Prostate gland (tissue), 2 donors: Measurements from ENCODE around the gene SLC24A3. TPM values are rescaled to one million over a fixed set of nuclear protein-coding genes. Genes with fewer than 3 reads are reported as not detected.

Source experiments
- DNase-seq: peaks from one replicate; pipeline ENCODE4 v3.0.0-alpha.2; 2019; ENCODE audit warnings: low spot score
- H3K27ac ChIP-seq, 2 donors: fragments of 200-600 bp; sonication (generic); 2 replicates each; pipeline ENCODE4 v1.5.1; 2017 to 2019
- H3K27me3 ChIP-seq: fragments of 200-600 bp; sonication (generic); replicated peaks from 2 replicates; pipeline ENCODE4 v1.5.1; 2019; ENCODE audit not compliant: insufficient read depth
- H3K36me3 ChIP-seq, 2 donors: fragments of 200-600 bp; sonication (generic); 1 replicate in 1 of 2; 2 replicates in 1 of 2; pipeline versions ENCODE4 v1.5.1 to v1.8.1; 2017 to 2019
- H3K4me1 ChIP-seq: fragments of 200-600 bp; sonication (generic); replicated peaks from 2 replicates; pipeline ENCODE4 v1.5.1; 2019
- H3K4me3 ChIP-seq, 2 donors: fragments of 200-600 bp; sonication (generic); 2 replicates each; pipeline ENCODE4 v1.5.1; 2017 to 2019
- H3K9me3 ChIP-seq: fragments of 200-600 bp; sonication (generic); 2 replicates; pipeline ENCODE4 v1.5.1; 2017
- POLR2A ChIP-seq: fragments of 450-650 bp; IDR thresholded peaks from one replicate; pipeline ENCODE4 v1.6.1; 2016; ENCODE audit warnings: antibody characterized with exemption, mild to moderate bottlenecking
- POLR2AphosphoS5 ChIP-seq: sonication (generic); formaldehyde crosslinking; IDR thresholded peaks from one replicate; pipeline ENCODE4 v1.6.1; 2017; ENCODE audit warnings: antibody characterized with exemption
- WGBS: methylation state at CpG from one replicate; pipeline ENCODE4 v1.1.5; 2018; 5-methylcytosine and 5-hydroxymethylcytosine counted together
- intact Hi-C: fragments of 100-400 bp; cut with DNase I; formaldehyde crosslinking; loops from one replicate; pipeline ENCODE4 v1.14.2; 2022
- total RNA-seq, 2 donors: library from RNA; depleted of rRNA; stranded (reverse); fragments of >200 nt; gene quantifications; one replicate each; pipeline ENCODE4 v1.1.0, GENCODE V29; 2016
- TF ChIP-seq, protein P1 (sequence below), 4 experiments: fragments of 200-600 bp in 2 of 4; fragments of 450-650 bp in 2 of 4; sonication (generic) in 2 of 4; IDR thresholded peaks; 1 replicate in 3 of 4; 2 replicates in 1 of 4; pipeline ENCODE4 v1.5.1; 2016 to 2019; ENCODE audit warnings: antibody characterized with exemption in 4 of 4, mild to moderate bottlenecking in 2 of 4, moderate library complexity in 2 of 4

SLC24A3 gene
- total RNA-seq, 2 donors from 2014 or later, result 4.6 to 8.0 TPM

DNA sequence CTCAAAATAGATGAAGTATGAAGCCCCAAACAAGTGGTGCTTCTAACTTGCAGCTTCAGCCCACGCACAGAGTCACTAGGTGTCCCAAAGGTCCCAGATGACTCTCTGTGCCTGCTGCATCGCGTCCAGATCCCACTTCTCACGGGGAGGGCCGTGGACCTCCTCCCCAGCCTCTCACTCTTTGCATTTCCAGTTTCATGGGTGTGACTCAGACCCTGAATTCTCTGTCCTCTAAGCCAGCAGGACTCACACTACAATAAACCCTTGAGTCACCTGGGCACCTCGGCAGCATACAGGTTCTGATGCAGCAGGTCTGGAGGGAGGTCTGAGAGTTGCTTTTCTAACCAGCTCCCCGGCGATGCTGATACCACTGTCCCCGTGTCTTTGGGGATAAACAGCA, 431.6 kb downstream of the SLC24A3 start:
- Histone ChIP-seq H3K4me1 (no peaks in the 10 kb centered on the region), H3K36me3 (no peaks in the 10 kb centered on the region), H3K4me3 (no peak overlapping the region), H3K27me3 (no peaks in the 10 kb centered on the region), H3K27ac (no peak overlapping the region), H3K9me3 (no peaks in the 10 kb centered on the region)
- TF ChIP-seq POLR2A, result no peak
- TF ChIP-seq POLR2AphosphoS5, result no peak
- TF ChIP-seq, protein P1, sequence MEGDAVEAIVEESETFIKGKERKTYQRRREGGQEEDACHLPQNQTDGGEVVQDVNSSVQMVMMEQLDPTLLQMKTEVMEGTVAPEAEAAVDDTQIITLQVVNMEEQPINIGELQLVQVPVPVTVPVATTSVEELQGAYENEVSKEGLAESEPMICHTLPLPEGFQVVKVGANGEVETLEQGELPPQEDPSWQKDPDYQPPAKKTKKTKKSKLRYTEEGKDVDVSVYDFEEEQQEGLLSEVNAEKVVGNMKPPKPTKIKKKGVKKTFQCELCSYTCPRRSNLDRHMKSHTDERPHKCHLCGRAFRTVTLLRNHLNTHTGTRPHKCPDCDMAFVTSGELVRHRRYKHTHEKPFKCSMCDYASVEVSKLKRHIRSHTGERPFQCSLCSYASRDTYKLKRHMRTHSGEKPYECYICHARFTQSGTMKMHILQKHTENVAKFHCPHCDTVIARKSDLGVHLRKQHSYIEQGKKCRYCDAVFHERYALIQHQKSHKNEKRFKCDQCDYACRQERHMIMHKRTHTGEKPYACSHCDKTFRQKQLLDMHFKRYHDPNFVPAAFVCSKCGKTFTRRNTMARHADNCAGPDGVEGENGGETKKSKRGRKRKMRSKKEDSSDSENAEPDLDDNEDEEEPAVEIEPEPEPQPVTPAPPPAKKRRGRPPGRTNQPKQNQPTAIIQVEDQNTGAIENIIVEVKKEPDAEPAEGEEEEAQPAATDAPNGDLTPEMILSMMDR (IDR thresholded peaks at IDR 0.05), result no peak
- intact Hi-C loops, result no loop called here
- 70% methylated on average over 9 of the region's 9 CpGs for WGBS
- no peak for DNase-seq

DNA sequence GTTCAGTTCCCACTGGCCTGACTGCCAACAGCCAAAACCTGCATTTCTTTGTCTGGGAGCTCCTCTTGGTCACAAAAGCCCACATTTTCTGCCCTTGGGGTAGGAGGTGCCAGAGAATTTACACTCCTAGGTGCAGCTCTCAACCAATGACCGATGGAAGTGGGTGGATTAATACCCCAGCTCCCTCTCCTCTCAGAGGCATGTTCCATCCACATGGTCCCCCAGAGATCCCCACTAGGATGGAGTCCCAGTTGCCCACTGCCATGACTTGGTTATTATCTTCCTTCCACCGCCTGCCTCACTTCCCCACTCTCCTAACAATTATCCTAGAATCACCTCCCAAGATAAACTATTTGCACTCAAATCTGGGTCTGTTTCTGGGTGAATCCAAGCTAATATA, 434.5 kb downstream of the SLC24A3 start:
- no peaks in the 10 kb centered on the region for H3K4me1 ChIP-seq
- 100% methylated on average over 2 of the region's 2 CpGs for WGBS
- no peaks in the 10 kb centered on the region for H3K9me3 ChIP-seq
- H3K36me3 ChIP-seq, result no peaks in the 10 kb centered on the region
- DNase-seq, result no peak
- H3K27ac ChIP-seq, result no peak overlapping the region
- TF ChIP-seq, protein P1 (IDR thresholded peaks at IDR 0.05), result no peak
- TF ChIP-seq POLR2A (no peak), POLR2AphosphoS5 (no peak)
- no peaks in the 10 kb centered on the region for H3K27me3 ChIP-seq
- intact Hi-C loops, result no loop called here
- no peak overlapping the region for H3K4me3 ChIP-seq

DNA sequence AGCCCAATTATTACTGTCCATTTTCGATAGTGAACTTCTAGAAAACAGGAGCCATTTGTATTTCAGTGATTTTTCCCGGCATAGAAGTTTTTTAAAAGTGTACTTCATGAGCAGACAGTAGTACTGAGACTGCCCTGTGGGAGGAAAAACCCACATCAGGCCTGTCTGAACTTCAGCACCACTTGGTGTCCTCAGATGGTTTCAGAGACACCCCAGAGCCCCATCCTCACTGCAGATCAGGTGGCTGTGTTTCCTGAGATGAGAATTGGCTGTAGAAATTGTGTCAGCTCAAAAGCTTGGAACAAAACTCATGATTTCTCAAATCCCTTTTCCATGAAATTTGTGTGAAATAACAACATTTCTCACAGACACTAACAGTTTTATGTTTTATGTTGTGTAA, 435.6 kb downstream of the SLC24A3 start:
- H3K9me3 ChIP-seq, result no peaks in the 10 kb centered on the region
- no peak for TF ChIP-seq POLR2A
- TF ChIP-seq POLR2AphosphoS5, result no peak
- TF ChIP-seq, protein P1 (IDR thresholded peaks at IDR 0.05), result no peak
- no peaks in the 10 kb centered on the region for H3K36me3 ChIP-seq
- no peak overlapping the region for H3K27ac ChIP-seq
- no peak for DNase-seq
- H3K4me1 ChIP-seq, result no peaks in the 10 kb centered on the region
- H3K4me3 ChIP-seq, result no peak overlapping the region
- 91% methylated on average over 2 of the region's 2 CpGs for WGBS
- no peaks in the 10 kb centered on the region for H3K27me3 ChIP-seq
- intact Hi-C loops, result no loop called here

DNA sequence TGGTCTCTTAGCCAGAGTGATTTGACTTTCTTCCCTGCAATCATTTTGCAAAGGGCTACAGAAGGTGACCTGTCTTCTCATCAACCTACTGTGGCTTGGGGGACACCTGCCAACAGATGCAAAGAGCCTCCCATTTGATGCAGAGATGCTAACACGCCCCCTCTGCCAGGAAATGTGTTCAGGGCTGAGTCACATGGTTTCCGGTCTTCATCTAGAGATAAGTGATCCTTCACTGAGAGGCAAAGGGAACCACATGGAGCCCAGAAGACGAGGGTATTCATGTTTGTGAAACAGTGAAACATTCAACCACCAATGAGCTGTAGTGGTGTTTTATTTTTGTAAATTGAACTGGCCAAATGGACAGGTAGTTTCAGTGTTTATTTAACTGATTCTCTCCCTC, 436.6 kb downstream of the SLC24A3 start:
- intact Hi-C loops, result no loop called here
- Histone ChIP-seq H3K27me3 (no peaks in the 10 kb centered on the region), H3K9me3 (no peaks in the 10 kb centered on the region), H3K4me1 (no peaks in the 10 kb centered on the region), H3K27ac (no peak overlapping the region), H3K36me3 (no peaks in the 10 kb centered on the region), H3K4me3 (no peak overlapping the region)
- TF ChIP-seq POLR2AphosphoS5 (no peak), POLR2A (no peak)
- TF ChIP-seq, protein P1 (IDR thresholded peaks at IDR 0.05), result no peak
- no peak for DNase-seq
- WGBS, result 77% methylated on average over 3 of the region's 3 CpGs

DNA sequence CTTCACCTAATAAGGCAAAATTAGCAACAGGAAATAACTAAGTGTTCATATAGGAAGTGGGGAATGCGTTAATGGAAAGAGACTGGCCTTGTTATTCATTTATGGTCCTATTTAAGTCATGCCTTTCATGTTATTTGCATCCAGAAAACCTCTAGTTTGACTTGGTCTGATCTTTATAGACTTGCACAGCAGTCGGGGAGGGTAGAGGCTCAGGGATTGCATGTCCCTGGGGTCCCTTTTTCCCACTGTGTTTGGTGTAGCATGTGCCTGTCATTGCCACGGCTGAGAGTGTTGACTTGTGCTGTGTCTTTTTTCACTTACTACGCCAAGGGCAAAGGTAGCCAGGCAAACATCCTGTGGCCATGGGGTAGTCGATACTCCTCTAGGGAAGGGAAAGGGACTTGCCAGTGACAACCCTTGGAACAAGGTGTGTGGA, 440.2 kb downstream of the SLC24A3 start:
- Histone ChIP-seq H3K9me3 (no peaks in the 10 kb centered on the region), H3K36me3 (no peaks in the 10 kb centered on the region), H3K4me3 (no peak overlapping the region), H3K4me1 (no peaks in the 10 kb centered on the region), H3K27me3 (no peaks in the 10 kb centered on the region), H3K27ac (no peak overlapping the region)
- DNase-seq, result no peak
- intact Hi-C loops, result no loop called here
- WGBS, result 73% methylated on average over 5 of the region's 5 CpGs
- TF ChIP-seq POLR2AphosphoS5 (no peak), POLR2A (no peak)
- TF ChIP-seq, protein P1 (IDR thresholded peaks at IDR 0.05), result no peak
